Activated CD4-positive, alpha-beta T cell treated with anti-CD3 and anti-CD28 coated beads for 48 hours (primary cell): ENCODE measurements around the gene ACSBG1.
"Not testable (repeated sequence)": the region's sequence is repeated elsewhere in the genome, so short reads cannot be mapped to it uniquely, and the experiment has no call there.

ENCODE experiments used
- DNase-seq: peaks from one replicate; pipeline ENCODE4 v3.0.0-alpha.2; 2020

Gene ACSBG1

GRCh38 chr15:78249131-78249530, 14.8 kb upstream of the ACSBG1 start:
- DNase-seq, result no peak

GRCh38 chr15:78247911-78248310, 13.5 kb upstream of the ACSBG1 start:
- no peak for DNase-seq

- not testable (repeated sequence) for DNase-seq
Observed at GRCh38 chr15:78245976-78246620, 11.7 kb upstream of the ACSBG1 start.

- DNase-seq, result not testable (repeated sequence)
Observed at GRCh38 chr15:78245392-78245791, 11.0 kb upstream of the ACSBG1 start.

- no peak for DNase-seq
Observed at GRCh38 chr15:78244893-78245292, 10.5 kb upstream of the ACSBG1 start.

- DNase-seq, result no peak
Observed at GRCh38 chr15:78244101-78244500, 9.7 kb upstream of the ACSBG1 start.

GRCh38 chr15:78243491-78243941, 9.2 kb upstream of the ACSBG1 start:
- DNase-seq, result no peak

GRCh38 chr15:78243058-78243457, 8.7 kb upstream of the ACSBG1 start:
- no peak for DNase-seq

GRCh38 chr15:78242128-78242527, 7.8 kb upstream of the ACSBG1 start:
- DNase-seq, result peak; percentile 58

GRCh38 chr15:78241017-78241416, 6.7 kb upstream of the ACSBG1 start:
- DNase-seq, result peak; percentile 91

- no peak for DNase-seq
Observed at GRCh38 chr15:78239811-78240210, 5.4 kb upstream of the ACSBG1 start.

GRCh38 chr15:78237146-78237545, 2.8 kb upstream of the ACSBG1 start:
- DNase-seq, result no peak

- no peak for DNase-seq
Observed at GRCh38 chr15:78236491-78236890, 2.1 kb upstream of the ACSBG1 start.

GRCh38 chr15:78233496-78233895, 869 bp downstream of the ACSBG1 start:
- DNase-seq, result no peak

- DNase-seq, result no peak
Observed at GRCh38 chr15:78232951-78233350, 1.4 kb downstream of the ACSBG1 start.

GRCh38 chr15:78229431-78230406, 4.6 kb downstream of the ACSBG1 start:
- DNase-seq, result no peak

GRCh38 chr15:78228356-78228996, 5.9 kb downstream of the ACSBG1 start:
- DNase-seq, result no peak

GRCh38 chr15:78225783-78226541, 8.4 kb downstream of the ACSBG1 start:
- DNase-seq, result peak; percentile 8

GRCh38 chr15:78224023-78224411, 10.3 kb downstream of the ACSBG1 start:
- no peak for DNase-seq

- no peak for DNase-seq
Observed at GRCh38 chr15:78223396-78224022, 10.9 kb downstream of the ACSBG1 start.

GRCh38 chr15:78222745-78223395, 11.5 kb downstream of the ACSBG1 start:
- DNase-seq, result no peak

GRCh38 chr15:78220713-78221112, 13.7 kb downstream of the ACSBG1 start:
- no peak for DNase-seq
